HG02798 (cell line): Measurements from ENCODE around the gene LRRC53.
A peak's percentile ranks its signal among the peaks of the same experiment; 100 is the strongest.

Experiments
- ATAC-seq: cut with Tn5 transposase; IDR thresholded peaks from one replicate; pipeline ENCODE4 v1.9.1; 2021; ENCODE audit warnings: mild to moderate bottlenecking; ENCODE audit not compliant: unreplicated experiment, poor library complexity

Gene LRRC53

GRCh38 chr1:74512170-74512915, at the start of gene LRRC53:
TSS of gene LRRC53 (minus strand) at chr1:74512611. CDS start at chr1:74483349, 29,262 bp downstream.
- no peak for ATAC-seq

- ATAC-seq = no peak
Measured at GRCh38 chr1:74549932-74550331, 37.5 kb upstream of the LRRC53 start.

- no peak for ATAC-seq
Measured at GRCh38 chr1:74548961-74549750, 36.7 kb upstream of the LRRC53 start.

- no peak for ATAC-seq
Measured at GRCh38 chr1:74545821-74546220, 33.4 kb upstream of the LRRC53 start.

- ATAC-seq = no peak
Measured at GRCh38 chr1:74534241-74534640, 21.8 kb upstream of the LRRC53 start.

GRCh38 chr1:74531796-74532195, 19.4 kb upstream of the LRRC53 start:
- no peak for ATAC-seq

GRCh38 chr1:74530892-74531291, 18.5 kb upstream of the LRRC53 start:
- no peak for ATAC-seq

GRCh38 chr1:74528123-74528522, 15.7 kb upstream of the LRRC53 start:
- ATAC-seq = no peak

GRCh38 chr1:74526708-74527107, 14.3 kb upstream of the LRRC53 start:
- ATAC-seq = no peak

GRCh38 chr1:74523873-74524480, 11.6 kb upstream of the LRRC53 start:
- no peak for ATAC-seq

GRCh38 chr1:74522148-74522547, 9.7 kb upstream of the LRRC53 start:
- ATAC-seq = no peak

- ATAC-seq = peak; percentile 84
Measured at GRCh38 chr1:74517599-74518051, 5.2 kb upstream of the LRRC53 start.

GRCh38 chr1:74513411-74514300, 1.2 kb upstream of the LRRC53 start:
- ATAC-seq = no peak

GRCh38 chr1:74508449-74508848, 4.0 kb downstream of the LRRC53 start:
- ATAC-seq = no peak

- no peak for ATAC-seq
Measured at GRCh38 chr1:74505928-74506710, 6.3 kb downstream of the LRRC53 start.

GRCh38 chr1:74504933-74505512, 7.4 kb downstream of the LRRC53 start:
- ATAC-seq = no peak

- ATAC-seq = peak; percentile 96
Measured at GRCh38 chr1:74504125-74504932, 8.1 kb downstream of the LRRC53 start.

- ATAC-seq = no peak
Measured at GRCh38 chr1:74502858-74503257, 9.6 kb downstream of the LRRC53 start.
